ENCODE data around the gene PSEN1.

Gene PSEN1

GRCh38 chr14:73203527-73203926 is 67.2 kb downstream of the PSEN1 start:
- Histone ChIP-seq H3K36me3 (ENCODE audit: control insufficient read depth, insufficient read depth, low read length) (peaks cover 21% of the 10 kb centered on the region), H3K27ac (ENCODE audit: low read depth, low read length) (no peak overlapping the region), H3K9ac (ENCODE audit: low read length) (no peak overlapping the region), H3K27me3 (ENCODE audit: control insufficient read depth, insufficient read depth, low read length) (no peaks in the 10 kb centered on the region), H3K4me1 (ENCODE audit: control insufficient read depth, insufficient read depth, low read length) (no peaks in the 10 kb centered on the region), H3K4me3 (ENCODE audit: low read length) (no peak overlapping the region)

- Histone ChIP-seq H3K4me3 (ENCODE audit: low read length) (no peak overlapping the region), H3K27ac (ENCODE audit: low read depth, low read length) (no peak overlapping the region), H3K27me3 (ENCODE audit: control insufficient read depth, insufficient read depth, low read length) (no peaks in the 10 kb centered on the region), H3K36me3 (ENCODE audit: control insufficient read depth, insufficient read depth, low read length) (peaks cover 29% of the 10 kb centered on the region), H3K4me1 (ENCODE audit: control insufficient read depth, insufficient read depth, low read length) (no peaks in the 10 kb centered on the region), H3K9ac (ENCODE audit: low read length) (no peak overlapping the region)
These were observed 71.3 kb downstream of the PSEN1 start for GRCh38 chr14:73207615-73208014.

DNA sequence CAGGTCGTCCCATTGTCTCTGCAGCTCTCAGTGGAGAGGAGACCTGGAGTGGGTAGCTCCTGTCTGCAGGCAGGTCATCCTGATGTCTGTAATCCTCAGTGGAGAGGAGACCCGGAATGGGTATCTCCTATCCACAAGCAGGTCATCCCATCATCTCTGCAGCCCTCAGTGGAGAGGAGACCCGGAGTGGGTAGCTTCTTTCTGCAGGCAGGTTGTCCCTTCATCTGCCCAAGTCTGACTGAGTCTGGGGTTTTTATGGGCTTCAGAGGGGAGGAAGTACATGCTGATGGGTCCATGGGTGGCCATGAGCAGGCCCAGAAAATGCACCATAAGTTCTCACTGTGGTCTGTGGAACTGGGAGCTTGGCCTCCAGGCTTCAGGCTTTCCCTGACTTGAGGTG is 72.1 kb downstream of the PSEN1 start:
- no peak overlapping the region for H3K9ac ChIP-seq (ENCODE audit: low read length)
- no peak overlapping the region for H3K27ac ChIP-seq (ENCODE audit: low read depth, low read length)
- peaks cover 29% of the 10 kb centered on the region for H3K36me3 ChIP-seq (ENCODE audit: control insufficient read depth, insufficient read depth, low read length)
- H3K27me3 ChIP-seq (ENCODE audit: control insufficient read depth, insufficient read depth, low read length) = no peaks in the 10 kb centered on the region
- no peaks in the 10 kb centered on the region for H3K4me1 ChIP-seq (ENCODE audit: control insufficient read depth, insufficient read depth, low read length)
- H3K4me3 ChIP-seq (ENCODE audit: low read length) = no peak overlapping the region

GRCh38 chr14:73208846-73209245 is 72.5 kb downstream of the PSEN1 start:
- peaks cover 29% of the 10 kb centered on the region for H3K36me3 ChIP-seq (ENCODE audit: control insufficient read depth, insufficient read depth, low read length)
- no peak overlapping the region for H3K9ac ChIP-seq (ENCODE audit: low read length)
- H3K4me1 ChIP-seq (ENCODE audit: control insufficient read depth, insufficient read depth, low read length) = no peaks in the 10 kb centered on the region
- H3K4me3 ChIP-seq (ENCODE audit: low read length) = no peak overlapping the region
- no peak overlapping the region for H3K27ac ChIP-seq (ENCODE audit: low read depth, low read length)
- no peaks in the 10 kb centered on the region for H3K27me3 ChIP-seq (ENCODE audit: control insufficient read depth, insufficient read depth, low read length)

- Histone ChIP-seq H3K4me3 (ENCODE audit: low read length) (no peak overlapping the region), H3K4me1 (ENCODE audit: control insufficient read depth, insufficient read depth, low read length) (no peaks in the 10 kb centered on the region), H3K9ac (ENCODE audit: low read length) (no peak overlapping the region), H3K36me3 (ENCODE audit: control insufficient read depth, insufficient read depth, low read length) (peaks cover 29% of the 10 kb centered on the region), H3K27me3 (ENCODE audit: control insufficient read depth, insufficient read depth, low read length) (no peaks in the 10 kb centered on the region), H3K27ac (ENCODE audit: low read depth, low read length) (no peak overlapping the region)
These were observed 73.6 kb downstream of the PSEN1 start for GRCh38 chr14:73209953-73210352.

DNA sequence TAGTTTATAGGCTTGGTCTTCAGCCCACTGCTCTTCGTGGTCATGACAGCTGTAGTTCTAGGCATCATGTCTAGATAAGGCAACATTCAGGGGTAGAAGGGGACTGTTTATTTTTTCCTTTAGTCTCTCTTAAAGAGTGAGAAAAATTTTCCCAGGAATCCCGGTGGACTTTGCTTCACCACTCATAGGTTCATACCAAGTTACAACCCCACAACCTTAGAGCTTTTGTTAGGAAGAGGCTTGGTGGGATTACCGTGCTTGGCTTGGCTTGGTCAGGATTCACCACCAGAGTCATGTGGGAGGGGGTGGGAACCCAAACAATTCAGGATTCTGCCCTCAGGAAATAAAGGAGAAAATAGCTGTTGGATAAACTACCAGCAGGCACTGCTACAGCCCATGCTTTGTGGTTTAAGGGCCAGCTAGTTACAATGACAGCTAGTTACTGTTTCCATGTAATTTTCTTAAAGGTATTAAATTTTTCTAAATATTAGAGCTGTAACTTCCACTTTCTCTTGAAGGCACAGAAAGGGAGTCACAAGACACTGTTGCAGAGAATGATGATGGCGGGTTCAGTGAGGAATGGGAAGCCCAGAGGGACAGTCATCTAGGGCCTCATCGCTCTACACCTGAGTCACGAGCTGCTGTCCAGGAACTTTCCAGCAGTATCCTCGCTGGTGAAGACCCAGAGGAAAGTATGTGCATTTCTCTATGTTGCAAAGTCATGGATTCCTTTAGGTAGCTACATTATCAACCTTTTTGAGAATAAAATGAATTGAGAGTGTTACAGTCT is 75.1 kb downstream of the PSEN1 start:
- Histone ChIP-seq H3K36me3 (ENCODE audit: control insufficient read depth, insufficient read depth, low read length) (peaks cover 26% of the 10 kb centered on the region), H3K27me3 (ENCODE audit: control insufficient read depth, insufficient read depth, low read length) (no peaks in the 10 kb centered on the region), H3K4me3 (ENCODE audit: low read length) (no peak overlapping the region), H3K4me1 (ENCODE audit: control insufficient read depth, insufficient read depth, low read length) (no peaks in the 10 kb centered on the region), H3K27ac (ENCODE audit: low read depth, low read length) (no peak overlapping the region), H3K9ac (ENCODE audit: low read length) (no peak overlapping the region)

- peaks cover 19% of the 10 kb centered on the region for H3K36me3 ChIP-seq (ENCODE audit: control insufficient read depth, insufficient read depth, low read length)
- H3K27me3 ChIP-seq (ENCODE audit: control insufficient read depth, insufficient read depth, low read length) = no peaks in the 10 kb centered on the region
- no peak overlapping the region for H3K9ac ChIP-seq (ENCODE audit: low read length)
- no peak overlapping the region for H3K4me3 ChIP-seq (ENCODE audit: low read length)
- no peak overlapping the region for H3K27ac ChIP-seq (ENCODE audit: low read depth, low read length)
- no peaks in the 10 kb centered on the region for H3K4me1 ChIP-seq (ENCODE audit: control insufficient read depth, insufficient read depth, low read length)
These were observed 79.7 kb downstream of the PSEN1 start for GRCh38 chr14:73216030-73216429.

DNA sequence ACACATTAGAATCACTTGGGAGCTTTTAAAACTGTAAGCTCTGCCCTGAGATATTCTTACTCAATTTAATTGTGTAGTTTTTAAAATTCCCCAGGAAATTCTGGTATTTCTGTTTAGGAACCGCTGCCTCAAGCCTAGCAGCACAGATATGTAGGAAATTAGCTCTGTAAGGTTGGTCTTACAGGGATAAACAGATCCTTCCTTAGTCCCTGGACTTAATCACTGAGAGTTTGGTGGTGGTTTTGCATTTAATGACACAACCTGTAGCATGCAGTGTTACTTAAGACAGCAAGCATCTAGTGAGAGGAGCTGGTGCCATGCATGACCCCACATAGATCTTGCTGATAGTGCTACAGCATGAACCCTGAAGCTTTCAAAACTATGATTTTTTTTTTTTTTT is 81.1 kb downstream of the PSEN1 start:
- Histone ChIP-seq H3K4me3 (ENCODE audit: low read length) (no peak overlapping the region), H3K27ac (ENCODE audit: low read depth, low read length) (no peak overlapping the region), H3K36me3 (ENCODE audit: control insufficient read depth, insufficient read depth, low read length) (peaks cover 17% of the 10 kb centered on the region), H3K9ac (ENCODE audit: low read length) (no peak overlapping the region), H3K27me3 (ENCODE audit: control insufficient read depth, insufficient read depth, low read length) (no peaks in the 10 kb centered on the region), H3K4me1 (ENCODE audit: control insufficient read depth, insufficient read depth, low read length) (no peaks in the 10 kb centered on the region)

GRCh38 chr14:73220061-73220460 is 83.8 kb downstream of the PSEN1 start:
- H3K4me3 ChIP-seq (ENCODE audit: low read length) = no peak overlapping the region
- peaks cover 17% of the 10 kb centered on the region for H3K36me3 ChIP-seq (ENCODE audit: control insufficient read depth, insufficient read depth, low read length)
- H3K4me1 ChIP-seq (ENCODE audit: control insufficient read depth, insufficient read depth, low read length) = no peaks in the 10 kb centered on the region
- no peak overlapping the region for H3K9ac ChIP-seq (ENCODE audit: low read length)
- no peak overlapping the region for H3K27ac ChIP-seq (ENCODE audit: low read depth, low read length)
- no peaks in the 10 kb centered on the region for H3K27me3 ChIP-seq (ENCODE audit: control insufficient read depth, insufficient read depth, low read length)

DNA sequence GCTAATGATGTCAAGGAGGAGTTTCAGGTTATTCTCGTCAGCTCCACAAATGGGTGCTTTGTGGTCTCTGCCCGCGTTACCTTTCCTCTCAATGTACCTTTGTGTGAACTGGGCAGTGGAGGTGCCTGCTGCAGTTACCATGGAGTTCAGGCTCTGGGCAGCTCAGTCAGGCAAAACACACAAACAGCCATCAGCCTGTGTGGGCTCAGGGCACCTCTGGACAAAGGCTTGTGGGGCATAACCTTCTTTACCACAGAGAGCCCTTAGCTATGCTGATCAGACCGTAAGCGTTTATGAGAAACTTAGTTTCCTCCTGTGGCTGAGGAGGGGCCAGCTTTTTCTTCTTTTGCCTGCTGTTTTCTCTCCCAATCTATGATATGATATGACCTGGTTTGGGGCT is 84.3 kb downstream of the PSEN1 start:
- Histone ChIP-seq H3K9ac (ENCODE audit: low read length) (no peak overlapping the region), H3K27me3 (ENCODE audit: control insufficient read depth, insufficient read depth, low read length) (no peaks in the 10 kb centered on the region), H3K27ac (ENCODE audit: low read depth, low read length) (no peak overlapping the region), H3K4me1 (ENCODE audit: control insufficient read depth, insufficient read depth, low read length) (no peaks in the 10 kb centered on the region), H3K36me3 (ENCODE audit: control insufficient read depth, insufficient read depth, low read length) (peaks cover 17% of the 10 kb centered on the region), H3K4me3 (ENCODE audit: low read length) (no peak overlapping the region)

DNA sequence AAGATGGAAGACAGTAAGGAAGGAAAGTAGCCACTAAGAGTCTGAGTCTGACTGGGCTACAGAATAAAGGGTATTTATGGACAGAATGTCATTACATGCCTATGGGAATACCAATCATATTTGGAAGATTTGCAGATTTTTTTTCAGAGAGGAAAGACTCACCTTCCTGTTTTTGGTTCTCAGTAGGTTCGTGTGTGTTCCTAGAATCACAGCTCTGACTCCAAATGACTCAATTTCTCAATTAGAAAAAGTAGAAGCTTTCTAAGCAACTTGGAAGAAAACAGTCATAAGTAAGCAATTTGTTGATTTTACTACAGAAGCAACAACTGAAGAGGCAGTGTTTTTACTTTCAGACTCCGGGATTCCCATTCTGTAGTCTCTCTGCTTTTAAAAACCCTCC is 85.6 kb downstream of the PSEN1 start:
- Histone ChIP-seq H3K36me3 (ENCODE audit: control insufficient read depth, insufficient read depth, low read length) (peaks cover 15% of the 10 kb centered on the region), H3K4me3 (ENCODE audit: low read length) (no peak overlapping the region), H3K27ac (ENCODE audit: low read depth, low read length) (no peak overlapping the region), H3K4me1 (ENCODE audit: control insufficient read depth, insufficient read depth, low read length) (no peaks in the 10 kb centered on the region), H3K27me3 (ENCODE audit: control insufficient read depth, insufficient read depth, low read length) (no peaks in the 10 kb centered on the region), H3K9ac (ENCODE audit: low read length) (no peak overlapping the region)

DNA sequence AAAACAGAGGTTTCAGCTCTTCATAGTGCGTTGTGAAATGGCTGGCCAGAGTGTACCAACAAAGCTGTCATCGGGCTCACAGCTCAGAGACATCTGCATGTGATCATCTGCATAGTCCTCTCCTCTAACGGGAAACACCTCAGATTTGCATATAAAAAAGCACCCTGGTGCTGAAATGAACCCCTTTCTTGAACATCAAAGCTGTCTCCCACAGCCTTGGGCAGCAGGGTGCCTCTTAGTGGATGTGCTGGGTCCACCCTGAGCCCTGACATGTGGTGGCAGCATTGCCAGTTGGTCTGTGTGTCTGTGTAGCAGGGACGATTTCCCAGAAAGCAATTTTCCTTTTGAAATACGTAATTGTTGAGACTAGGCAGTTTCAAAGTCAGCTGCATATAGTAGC is 86.7 kb downstream of the PSEN1 start:
- H3K4me3 ChIP-seq (ENCODE audit: low read length) = no peak overlapping the region
- peaks cover 2% of the 10 kb centered on the region for H3K4me1 ChIP-seq (ENCODE audit: control insufficient read depth, insufficient read depth, low read length)
- no peak overlapping the region for H3K9ac ChIP-seq (ENCODE audit: low read length)
- H3K27me3 ChIP-seq (ENCODE audit: control insufficient read depth, insufficient read depth, low read length) = no peaks in the 10 kb centered on the region
- H3K36me3 ChIP-seq (ENCODE audit: control insufficient read depth, insufficient read depth, low read length) = peaks cover 12% of the 10 kb centered on the region
- no peak overlapping the region for H3K27ac ChIP-seq (ENCODE audit: low read depth, low read length)

- Histone ChIP-seq H3K9ac (ENCODE audit: low read length) (no peak overlapping the region), H3K4me1 (ENCODE audit: control insufficient read depth, insufficient read depth, low read length) (peaks cover 11% of the 10 kb centered on the region), H3K27me3 (ENCODE audit: control insufficient read depth, insufficient read depth, low read length) (no peaks in the 10 kb centered on the region), H3K4me3 (ENCODE audit: low read length) (no peak overlapping the region), H3K27ac (ENCODE audit: low read depth, low read length) (no peak overlapping the region), H3K36me3 (ENCODE audit: control insufficient read depth, insufficient read depth, low read length) (peaks cover 4% of the 10 kb centered on the region)
These were observed 89.2 kb downstream of the PSEN1 start for GRCh38 chr14:73225496-73225895.

All from rectal smooth muscle tissue (tissue), 1 donor.